CD4-positive, alpha-beta T cell treated with Interleukin-6 at 100 ng/mL for 8 hours (primary cell): ENCODE measurements around the gene CHST11.

Experiments
- DNase-seq: peaks from one replicate; pipeline ENCODE4 v3.0.0-alpha.2; 2020; ENCODE audit warnings: mixed read lengths, low spot score

CHST11 gene

GRCh38 chr12:104809251-104809650 is 352.5 kb downstream of the CHST11 start:
- DNase-seq, result no peak

DNA sequence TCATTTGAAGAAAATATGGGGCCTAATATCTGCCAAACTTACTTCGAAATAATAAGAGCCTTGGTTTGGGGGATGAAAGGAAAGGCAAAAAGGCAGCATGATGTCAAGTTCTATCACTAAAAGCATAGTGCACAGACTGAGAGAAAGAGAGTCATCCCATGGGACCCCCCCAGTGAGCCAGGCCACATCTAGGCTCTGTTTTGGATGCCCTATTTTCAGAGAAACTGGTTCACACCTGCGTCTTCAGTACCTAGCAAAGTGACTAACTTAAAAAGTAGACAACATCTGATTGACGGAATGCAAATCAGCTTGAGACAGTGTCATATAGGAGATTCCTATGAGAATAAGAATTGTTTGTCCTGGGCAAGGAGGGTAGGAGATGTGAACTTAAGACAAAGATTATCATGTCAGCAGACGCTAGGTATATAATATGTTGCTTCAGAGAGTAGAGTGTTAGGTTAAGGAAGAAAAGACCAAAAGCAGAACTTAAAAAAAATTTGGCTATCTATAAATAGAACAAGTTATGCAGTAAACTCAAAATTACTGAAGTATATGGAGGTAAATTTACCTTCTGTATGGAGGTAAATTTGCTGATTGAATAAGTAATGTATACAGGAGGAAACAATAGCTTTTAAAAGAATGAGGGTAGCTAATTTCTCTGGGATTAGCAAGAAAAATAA is 353.1 kb downstream of the CHST11 start:
- no peak for DNase-seq
